Stimulated activated effector memory CD8-positive, alpha-beta T cell treated with anti-CD3 and anti-CD28 coated beads, Interleukin-12 subunit alpha, Interleukin-12 subunit beta, amount 100 ng/mL, for 72 hours (primary cell): ENCODE results near the gene DCAF4.

Experiments
- ATAC-seq: fragments of 150-1000 bp; cut with Tn5 transposase; 2 replicates; pipeline ENCODE4 v1.10.0; 2021
- DNase-seq, 2 donors: peaks; one replicate each; pipeline ENCODE4 v3.0.0; 2021 to 2022; ENCODE audit warnings: low spot score in 2 of 2
- H3K27ac Mint-ChIP-seq: one replicate; pipeline ENCODE4 v1.8.0; 2022; ENCODE audit warnings: mild to moderate bottlenecking, mixed read lengths
- H3K36me3 Mint-ChIP-seq: one replicate; pipeline ENCODE4 v1.8.0; 2022; ENCODE audit warnings: mild to moderate bottlenecking, mixed read lengths
- H3K4me1 Mint-ChIP-seq: one replicate; pipeline ENCODE4 v1.8.0; 2022; ENCODE audit warnings: mixed read lengths
- H3K4me3 Mint-ChIP-seq: one replicate; pipeline ENCODE4 v1.8.0; 2022; ENCODE audit warnings: mild to moderate bottlenecking, mixed read lengths
- H3K9me3 Mint-ChIP-seq: one replicate; pipeline ENCODE4 v1.8.0; 2022; ENCODE audit warnings: mixed read lengths

The DCAF4 gene

GRCh38 chr14:72966038-72966437 lies 39.8 kb downstream of the DCAF4 start:
- ATAC-seq (no peak), DNase-seq (no peak)
- no peak overlapping the region for H3K4me3 Mint-ChIP-seq
- no peak overlapping the region for H3K27ac Mint-ChIP-seq
- H3K9me3 Mint-ChIP-seq = no peaks in the 10 kb centered on the region
- peaks cover 6% of the 10 kb centered on the region for H3K4me1 Mint-ChIP-seq
- peaks cover 41% of the 10 kb centered on the region for H3K36me3 Mint-ChIP-seq

DNA sequence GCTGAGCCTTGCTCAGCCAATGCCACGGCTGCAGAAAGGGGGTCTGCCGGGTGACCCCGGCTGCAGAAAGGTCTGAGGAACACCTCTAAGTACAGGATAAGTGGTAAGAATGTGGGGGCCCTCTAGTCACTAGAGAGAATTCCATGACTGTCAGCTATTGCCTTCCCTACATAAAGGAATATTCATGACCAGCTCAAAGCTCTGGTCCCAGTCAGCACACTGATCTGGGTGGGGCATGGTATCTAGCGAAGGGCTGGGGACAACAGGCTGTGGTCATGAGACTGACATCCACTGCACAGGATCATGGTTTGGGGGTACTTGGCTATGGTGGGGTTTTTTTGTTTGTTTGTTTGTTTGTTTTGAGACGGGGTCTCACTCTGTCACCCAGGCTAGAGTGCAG lies 42.1 kb downstream of the DCAF4 start:
- no peak for ATAC-seq
- Mint-ChIP-seq H3K9me3 (no peaks in the 10 kb centered on the region), H3K27ac (no peak overlapping the region), H3K36me3 (peaks cover 50% of the 10 kb centered on the region), H3K4me1 (peaks cover 6% of the 10 kb centered on the region), H3K4me3 (no peak overlapping the region)
- no peak for DNase-seq

GRCh38 chr14:72970058-72970630 lies 43.9 kb downstream of the DCAF4 start:
- ATAC-seq (no peak), DNase-seq (no peak)
- Mint-ChIP-seq H3K4me3 (no peak overlapping the region), H3K9me3 (no peaks in the 10 kb centered on the region), H3K4me1 (peaks cover 3% of the 10 kb centered on the region), H3K36me3 (peaks cover 66% of the 10 kb centered on the region), H3K27ac (no peak overlapping the region)

GRCh38 chr14:72970824-72971434 lies 44.7 kb downstream of the DCAF4 start:
- H3K27ac Mint-ChIP-seq = no peak overlapping the region
- no peak overlapping the region for H3K4me3 Mint-ChIP-seq
- H3K36me3 Mint-ChIP-seq = peaks cover 71% of the 10 kb centered on the region
- ATAC-seq (no peak), DNase-seq (no peak)
- H3K4me1 Mint-ChIP-seq = no peaks in the 10 kb centered on the region
- H3K9me3 Mint-ChIP-seq = no peaks in the 10 kb centered on the region

DNA sequence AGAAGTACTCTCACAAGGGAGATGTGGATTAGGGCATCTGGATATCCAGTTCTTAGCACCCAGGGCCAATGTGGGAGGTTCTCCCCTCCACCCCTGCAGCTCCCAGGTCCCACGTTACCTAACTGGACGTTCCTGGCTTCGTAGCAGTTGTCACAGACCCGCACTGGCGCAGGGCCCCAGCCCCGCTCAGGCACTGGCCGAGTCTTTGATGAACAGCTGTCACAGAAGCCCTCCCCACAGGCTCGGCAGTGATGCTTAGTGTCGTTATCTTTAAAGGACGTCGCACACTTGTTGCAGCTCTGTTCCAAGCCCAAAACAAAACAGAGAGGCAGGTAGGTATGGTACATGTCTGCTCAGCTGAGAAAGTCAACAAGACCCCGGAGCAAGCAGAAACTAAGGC lies 48.4 kb downstream of the DCAF4 start:
- H3K4me3 Mint-ChIP-seq = no peak overlapping the region
- DNase-seq (no peak), ATAC-seq (no peak)
- no peaks in the 10 kb centered on the region for H3K4me1 Mint-ChIP-seq
- no peaks in the 10 kb centered on the region for H3K9me3 Mint-ChIP-seq
- no peak overlapping the region for H3K27ac Mint-ChIP-seq
- peaks cover 95% of the 10 kb centered on the region for H3K36me3 Mint-ChIP-seq

- DNase-seq (no peak), ATAC-seq (no peak)
- Mint-ChIP-seq H3K27ac (peak overlapping the region; percentile 43), H3K4me1 (no peaks in the 10 kb centered on the region), H3K36me3 (peaks cover 89% of the 10 kb centered on the region), H3K9me3 (no peaks in the 10 kb centered on the region), H3K4me3 (no peak overlapping the region)
Measured at GRCh38 chr14:72975770-72976169, 49.5 kb downstream of the DCAF4 start.

DNA sequence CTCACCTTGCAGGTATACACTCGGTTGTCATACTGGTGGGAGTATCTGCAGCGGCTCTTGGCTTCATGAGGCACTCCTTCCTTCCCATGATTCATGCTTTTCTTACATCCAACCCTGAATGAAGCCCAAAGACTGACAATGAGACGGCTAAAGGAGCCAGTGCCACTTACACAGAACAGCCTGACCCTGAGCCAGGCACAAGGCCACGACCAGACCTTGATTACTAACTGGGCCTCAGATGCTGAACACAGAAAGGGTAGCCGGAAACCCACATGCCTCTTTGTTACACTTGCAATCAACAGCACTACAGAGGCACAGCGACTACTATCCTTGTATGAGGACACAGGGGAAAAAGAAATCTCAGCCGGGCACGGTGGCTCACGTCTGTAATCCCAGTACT lies 52.6 kb downstream of the DCAF4 start:
- H3K4me3 Mint-ChIP-seq = no peak overlapping the region
- no peaks in the 10 kb centered on the region for H3K9me3 Mint-ChIP-seq
- no peak for DNase-seq
- no peak for ATAC-seq
- H3K27ac Mint-ChIP-seq = no peak overlapping the region
- H3K36me3 Mint-ChIP-seq = peaks cover 75% of the 10 kb centered on the region
- no peaks in the 10 kb centered on the region for H3K4me1 Mint-ChIP-seq

DNA sequence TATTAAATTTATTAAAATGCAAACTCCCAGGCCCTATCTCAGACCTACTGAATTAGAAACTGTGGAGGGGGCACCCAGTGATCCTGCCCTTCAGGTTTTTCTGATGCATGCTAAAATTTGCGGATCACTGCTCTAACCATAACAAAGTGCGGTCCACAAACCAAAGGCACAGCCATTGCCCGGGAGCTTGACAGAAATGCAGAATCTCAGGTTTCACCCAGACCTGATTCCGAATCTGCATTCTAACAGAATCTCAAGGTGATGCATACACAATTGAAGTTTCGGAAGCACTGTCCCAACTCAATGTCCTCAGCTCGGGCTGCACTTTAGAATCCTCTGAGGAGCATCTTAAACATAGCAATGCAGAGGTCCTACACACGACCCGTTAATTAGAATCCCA lies 54.6 kb downstream of the DCAF4 start:
- ATAC-seq = no peak
- H3K36me3 Mint-ChIP-seq = peaks cover 79% of the 10 kb centered on the region

DNA sequence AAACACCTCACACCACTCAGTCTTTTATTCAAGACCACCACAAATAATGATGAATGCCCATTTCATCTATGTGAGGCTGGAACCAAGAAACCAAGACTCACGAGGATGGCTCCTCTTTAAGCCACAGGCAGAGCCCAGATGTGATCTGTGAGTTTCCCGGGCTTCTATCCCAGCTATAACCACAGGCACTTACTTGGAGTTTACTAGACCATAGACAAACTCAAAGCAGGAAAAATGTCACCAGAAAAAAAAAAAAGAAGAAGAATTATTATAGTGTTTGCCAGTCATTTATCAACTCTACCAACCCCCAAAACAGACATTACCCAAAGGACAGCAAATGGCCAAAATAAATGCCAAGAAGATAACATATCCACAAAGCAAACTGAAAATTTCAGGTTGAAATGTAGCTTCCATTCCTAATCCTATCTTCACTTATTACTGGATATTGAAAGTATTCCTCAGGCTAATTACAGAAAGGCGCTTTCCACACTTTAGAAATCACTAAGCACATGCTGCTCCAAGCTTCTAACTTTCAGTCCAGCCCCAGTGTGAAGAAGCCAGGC lies 56.0 kb downstream of the DCAF4 start:
- Mint-ChIP-seq H3K36me3 (peaks cover 74% of the 10 kb centered on the region), H3K27ac (peak overlapping the region; percentile 5)

More for the DNA sequence above, 54.6 kb downstream of the DCAF4 start:
- no peaks in the 10 kb centered on the region for H3K4me1 Mint-ChIP-seq
- no peaks in the 10 kb centered on the region for H3K9me3 Mint-ChIP-seq
- H3K27ac Mint-ChIP-seq = no peak overlapping the region
- no peak overlapping the region for H3K4me3 Mint-ChIP-seq
- no peak for DNase-seq

DNA sequence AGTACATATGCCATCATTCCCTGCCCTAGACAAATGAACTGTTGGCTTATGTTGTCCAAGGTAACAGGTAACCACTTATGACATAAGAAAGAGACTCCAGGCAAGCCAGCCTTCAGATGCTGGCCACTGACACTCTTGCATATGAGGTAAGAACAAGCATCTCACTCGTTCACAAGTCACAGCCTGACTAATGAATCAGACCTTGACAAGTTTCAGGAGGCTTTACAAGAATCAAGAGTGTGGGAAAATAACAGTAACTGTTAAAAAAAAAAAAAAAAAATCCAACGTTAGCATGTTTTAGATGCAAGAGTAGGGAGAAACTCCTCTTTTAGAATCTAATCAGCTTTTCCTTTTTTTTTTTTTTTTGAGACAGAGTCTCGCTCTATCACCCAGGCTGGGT lies 60.0 kb downstream of the DCAF4 start:
- ATAC-seq (peak; percentile 79), DNase-seq (no peak)
- H3K27ac Mint-ChIP-seq = no peak overlapping the region
- H3K9me3 Mint-ChIP-seq = no peaks in the 10 kb centered on the region
- H3K4me3 Mint-ChIP-seq = no peak overlapping the region
- H3K4me1 Mint-ChIP-seq = no peaks in the 10 kb centered on the region
- H3K36me3 Mint-ChIP-seq = peaks cover 78% of the 10 kb centered on the region

More for the DNA sequence above, 56.0 kb downstream of the DCAF4 start:
- DNase-seq (no peak), ATAC-seq (no peak)
- H3K4me1 Mint-ChIP-seq = no peaks in the 10 kb centered on the region
- no peak overlapping the region for H3K4me3 Mint-ChIP-seq
- no peaks in the 10 kb centered on the region for H3K9me3 Mint-ChIP-seq

DNA sequence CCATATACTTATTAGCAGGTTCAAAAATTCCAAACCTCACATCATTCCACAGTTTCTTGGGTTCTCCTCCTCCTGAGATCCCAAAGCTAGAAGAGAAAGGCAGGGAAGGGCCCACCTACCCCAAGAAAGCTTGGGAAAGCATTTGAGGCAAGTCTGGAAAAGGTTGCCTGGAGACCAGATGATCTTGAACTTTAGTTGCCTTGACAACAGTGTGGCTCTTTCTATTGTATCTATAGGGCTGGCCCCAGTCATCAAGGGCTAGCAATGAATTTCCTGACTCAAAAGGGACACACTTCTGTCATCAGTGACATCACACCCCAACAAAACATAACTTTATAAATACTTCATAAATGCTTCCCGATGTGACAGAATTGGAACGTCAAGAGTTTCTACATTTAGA lies 60.6 kb downstream of the DCAF4 start:
- ATAC-seq = no peak
- no peak for DNase-seq
- H3K9me3 Mint-ChIP-seq = no peaks in the 10 kb centered on the region
- H3K4me3 Mint-ChIP-seq = no peak overlapping the region
- H3K27ac Mint-ChIP-seq = peak overlapping the region; percentile 23
- H3K36me3 Mint-ChIP-seq = peaks cover 84% of the 10 kb centered on the region
- no peaks in the 10 kb centered on the region for H3K4me1 Mint-ChIP-seq

DNA sequence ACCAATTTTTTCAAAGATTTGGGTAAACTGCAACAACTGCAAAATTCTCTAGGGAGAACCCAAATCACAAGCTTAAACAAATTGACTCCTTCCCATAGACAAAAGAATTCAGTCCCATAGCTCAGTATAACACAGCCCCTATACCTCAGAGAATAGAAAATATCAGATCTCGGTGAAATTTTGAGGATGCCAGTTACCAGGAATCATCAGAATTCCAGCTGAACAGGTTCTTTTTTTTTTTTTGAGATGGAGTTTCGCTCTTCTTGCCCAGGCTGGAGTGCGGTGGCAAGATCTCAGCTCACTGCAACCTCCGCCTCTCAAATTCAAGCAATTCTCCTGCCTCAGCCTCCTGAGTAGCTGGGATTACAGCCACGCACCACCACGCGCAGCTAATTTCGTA lies 63.9 kb downstream of the DCAF4 start:
- H3K4me3 Mint-ChIP-seq = no peak overlapping the region
- no peaks in the 10 kb centered on the region for H3K4me1 Mint-ChIP-seq
- no peak overlapping the region for H3K27ac Mint-ChIP-seq
- ATAC-seq (no peak), DNase-seq (no peak)
- H3K36me3 Mint-ChIP-seq = peaks cover 87% of the 10 kb centered on the region
- no peaks in the 10 kb centered on the region for H3K9me3 Mint-ChIP-seq

DNA sequence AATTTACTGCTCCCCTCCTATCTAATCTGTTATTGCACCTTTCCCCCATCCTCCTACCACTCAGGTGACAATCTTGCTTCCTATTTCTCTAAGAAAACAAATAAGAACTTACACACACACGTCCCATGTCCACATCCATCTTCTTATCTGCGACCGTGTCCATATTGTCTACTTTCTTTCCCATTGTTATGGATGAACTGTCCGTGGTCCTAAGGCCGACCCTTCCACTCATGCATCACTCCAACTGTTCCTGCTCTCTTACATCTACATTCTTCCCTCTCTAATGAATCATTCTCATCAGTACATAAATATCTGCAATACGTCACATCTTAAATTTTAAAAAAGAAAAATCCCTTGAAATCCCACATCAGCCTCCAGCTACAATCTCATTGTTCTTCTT lies 70.7 kb downstream of the DCAF4 start:
- Mint-ChIP-seq H3K27ac (no peak overlapping the region), H3K9me3 (no peaks in the 10 kb centered on the region), H3K4me1 (peaks cover 8% of the 10 kb centered on the region), H3K36me3 (peaks cover 74% of the 10 kb centered on the region), H3K4me3 (no peak overlapping the region)
- ATAC-seq (no peak), DNase-seq (no peak)

- ATAC-seq = no peak
- Mint-ChIP-seq H3K4me1 (peaks cover 8% of the 10 kb centered on the region), H3K27ac (no peak overlapping the region), H3K36me3 (peaks cover 64% of the 10 kb centered on the region), H3K4me3 (no peak overlapping the region), H3K9me3 (no peaks in the 10 kb centered on the region)
- no peak for DNase-seq
Measured at GRCh38 chr14:72998252-72998903, 72.1 kb downstream of the DCAF4 start.

DNA sequence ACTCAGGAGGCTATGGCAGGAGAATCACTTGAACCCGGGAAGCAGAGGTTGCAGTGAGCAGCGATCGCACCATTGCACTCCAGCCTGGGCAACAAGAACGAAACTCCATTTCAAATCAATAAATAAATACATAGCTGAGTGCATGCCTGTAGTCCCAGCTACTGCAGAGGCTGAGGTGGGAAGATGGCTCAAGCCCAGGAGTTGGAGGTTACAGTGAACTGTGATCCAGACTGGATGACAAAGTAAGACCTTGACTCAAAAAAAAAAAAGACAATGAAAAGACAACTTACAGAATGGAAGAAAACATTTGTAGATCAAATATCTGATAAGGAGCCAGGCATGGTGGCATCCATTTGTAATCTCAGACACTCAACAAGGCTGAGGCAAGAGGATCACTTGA lies 73.1 kb downstream of the DCAF4 start:
- Mint-ChIP-seq H3K9me3 (no peaks in the 10 kb centered on the region), H3K27ac (no peak overlapping the region), H3K4me3 (no peak overlapping the region), H3K36me3 (peaks cover 63% of the 10 kb centered on the region), H3K4me1 (peaks cover 14% of the 10 kb centered on the region)
- DNase-seq (no peak), ATAC-seq (no peak)

- peaks cover 56% of the 10 kb centered on the region for H3K36me3 Mint-ChIP-seq
- peaks cover 14% of the 10 kb centered on the region for H3K4me1 Mint-ChIP-seq
- H3K9me3 Mint-ChIP-seq = no peaks in the 10 kb centered on the region
Measured at GRCh38 chr14:73000073-73000472, 73.8 kb downstream of the DCAF4 start.

More at GRCh38 chr14:73000073-73000472, 73.8 kb downstream of the DCAF4 start:
- DNase-seq (no peak), ATAC-seq (no peak)
- H3K4me3 Mint-ChIP-seq = no peak overlapping the region
- H3K27ac Mint-ChIP-seq = no peak overlapping the region
